NCI-H146 treated with DMSO at 0.1 percent for 48 hours (cell line): Measurements from ENCODE around the gene SRBD1.
A peak's percentile ranks its signal among the peaks of the same experiment; 100 is the strongest.

Experiments used
- DNase-seq: peaks from one replicate; lab custom pipeline; 2025; ENCODE audit not compliant: unreplicated experiment; lab: John Stamatoyannopoulos, UW

Gene SRBD1

DNA sequence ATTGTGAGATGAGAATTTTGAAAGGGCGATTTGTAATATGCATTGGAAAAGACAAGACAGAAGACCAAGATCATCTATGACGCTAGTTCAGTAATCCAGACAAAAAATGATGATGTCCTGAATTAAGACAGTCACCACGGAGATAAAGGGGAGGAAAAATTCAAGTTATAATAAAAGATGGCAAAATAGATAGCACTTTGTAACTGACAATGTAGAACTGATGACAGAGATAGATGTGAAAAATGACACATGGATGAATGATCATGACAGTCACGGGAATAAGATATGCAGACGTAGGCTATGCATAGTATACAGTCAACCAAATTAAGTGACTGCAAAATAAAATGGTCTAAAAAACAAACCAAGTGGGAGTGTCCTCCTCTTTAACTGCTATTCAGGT, 59.2 kb downstream of the SRBD1 start:
- DNase-seq: no peak

GRCh38 chr2:45545943-45546342, 65.1 kb downstream of the SRBD1 start:
- no peak for DNase-seq

- no peak for DNase-seq
These were observed 67.8 kb downstream of the SRBD1 start for GRCh38 chr2:45543257-45543656.

GRCh38 chr2:45542013-45542412, 69.1 kb downstream of the SRBD1 start:
- DNase-seq: no peak

DNA sequence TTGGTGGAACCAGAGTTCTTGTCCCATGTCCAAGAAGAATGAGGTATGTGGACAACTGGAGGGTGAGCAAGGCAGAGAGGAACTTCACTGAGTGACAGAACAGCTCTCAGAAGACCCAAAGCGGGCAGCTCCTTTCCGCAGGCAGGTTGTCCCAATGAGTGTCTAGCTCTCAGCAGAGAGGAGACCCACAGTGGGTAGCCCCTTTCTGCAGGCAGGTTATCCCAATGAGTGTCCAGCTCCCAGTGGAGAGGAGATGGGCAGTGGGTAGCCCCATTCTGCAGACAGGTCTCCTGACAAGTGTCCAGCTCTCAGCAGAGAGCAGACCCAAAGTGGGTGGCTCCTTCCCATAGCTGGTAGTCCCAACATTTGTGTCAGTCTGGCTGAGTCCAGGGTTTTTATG, 69.6 kb downstream of the SRBD1 start:
- no peak for DNase-seq

DNA sequence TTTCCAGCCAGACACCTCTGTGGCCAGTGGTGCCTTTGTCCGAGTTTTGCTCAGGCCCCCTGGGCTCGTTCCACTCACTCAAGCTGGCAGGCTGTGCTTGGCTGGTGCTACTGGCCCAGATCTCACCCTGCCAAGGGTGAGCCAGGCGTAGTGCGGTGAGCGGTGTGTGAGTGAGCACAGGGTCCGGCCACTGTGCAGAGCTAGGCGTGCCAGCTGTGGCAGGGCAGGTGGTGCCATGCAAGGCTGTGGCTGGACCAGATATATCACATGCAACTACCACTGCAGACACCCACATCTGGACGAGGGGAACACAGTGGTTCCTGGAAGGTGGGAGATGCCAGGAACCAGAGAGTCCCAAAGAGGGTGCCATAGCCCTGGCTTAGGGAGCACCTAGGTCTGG, 70.1 kb downstream of the SRBD1 start:
- DNase-seq: no peak

DNA sequence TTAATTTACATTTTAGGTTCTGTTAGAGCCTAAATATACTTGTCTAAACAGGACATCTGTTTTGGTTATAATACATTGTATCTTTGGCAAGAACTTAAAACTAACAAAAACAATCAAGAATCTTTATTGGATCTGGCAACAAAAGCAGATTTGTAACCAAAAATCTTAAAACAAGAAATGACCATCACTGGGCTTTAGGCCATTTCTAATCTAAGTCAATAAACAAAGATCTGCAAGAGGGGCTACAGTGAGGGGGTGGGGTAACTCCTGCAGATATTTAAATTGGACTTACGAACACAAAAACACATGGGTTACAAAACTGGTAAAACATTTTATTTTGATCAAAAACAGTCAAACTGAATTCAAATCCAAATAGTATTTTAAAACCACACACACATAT, 77.3 kb downstream of the SRBD1 start:
- DNase-seq: no peak

- no peak for DNase-seq
These were observed 78.9 kb downstream of the SRBD1 start for GRCh38 chr2:45532181-45532580.

DNA sequence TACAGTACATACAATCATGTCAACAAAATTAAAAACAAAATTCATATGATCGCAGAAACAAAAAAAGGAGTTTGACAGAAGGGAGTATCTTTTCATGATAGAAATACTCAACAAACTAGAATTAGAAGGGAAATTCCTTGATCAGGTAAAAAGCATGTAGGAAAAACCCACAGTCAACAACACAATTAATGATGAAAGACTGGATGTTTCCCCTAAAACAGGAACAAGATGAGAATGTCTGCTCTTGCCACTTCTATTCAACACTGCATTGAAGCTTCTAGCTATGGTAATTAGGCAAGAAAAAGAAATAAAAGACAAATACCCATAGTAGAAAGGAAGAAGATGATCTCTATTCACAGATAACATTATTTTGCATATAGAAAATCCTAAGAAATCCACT, 87.1 kb downstream of the SRBD1 start:
- DNase-seq: no peak

GRCh38 chr2:45518546-45518945, 92.5 kb downstream of the SRBD1 start:
- DNase-seq: no peak

DNA sequence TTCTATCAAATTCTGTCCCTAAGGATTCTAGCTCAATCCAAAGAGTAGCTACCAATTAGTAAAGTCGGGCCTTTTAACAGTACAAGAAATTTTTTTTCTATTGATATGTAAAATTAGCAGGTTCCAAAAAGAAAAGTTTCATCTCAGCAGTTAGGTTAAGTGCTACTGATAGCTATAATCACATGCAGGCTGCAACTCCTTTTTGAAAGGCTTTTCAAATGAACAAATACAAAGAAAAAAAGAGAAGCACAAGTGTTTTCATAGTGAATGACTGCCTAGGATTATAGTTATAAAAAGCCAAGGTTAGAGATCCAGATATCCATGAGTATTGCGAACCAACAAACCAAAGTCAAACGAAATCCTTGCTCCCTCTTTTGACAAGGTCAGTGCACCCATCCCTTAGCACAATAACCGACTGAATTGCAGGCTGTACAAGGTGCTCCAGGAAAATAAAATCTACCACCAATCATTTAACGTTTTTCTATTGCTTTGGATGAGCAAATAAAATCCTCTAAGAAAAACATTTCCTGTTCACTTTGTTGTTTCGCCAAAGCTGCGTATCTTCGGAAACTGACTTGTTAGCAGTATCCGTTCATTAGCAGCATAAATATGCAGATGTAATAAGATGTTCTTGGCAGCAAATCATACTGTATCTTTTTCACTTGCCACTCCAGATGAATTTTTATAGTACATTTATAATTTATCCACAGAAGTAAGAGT, 100.2 kb downstream of the SRBD1 start:
- DNase-seq: no peak

DNA sequence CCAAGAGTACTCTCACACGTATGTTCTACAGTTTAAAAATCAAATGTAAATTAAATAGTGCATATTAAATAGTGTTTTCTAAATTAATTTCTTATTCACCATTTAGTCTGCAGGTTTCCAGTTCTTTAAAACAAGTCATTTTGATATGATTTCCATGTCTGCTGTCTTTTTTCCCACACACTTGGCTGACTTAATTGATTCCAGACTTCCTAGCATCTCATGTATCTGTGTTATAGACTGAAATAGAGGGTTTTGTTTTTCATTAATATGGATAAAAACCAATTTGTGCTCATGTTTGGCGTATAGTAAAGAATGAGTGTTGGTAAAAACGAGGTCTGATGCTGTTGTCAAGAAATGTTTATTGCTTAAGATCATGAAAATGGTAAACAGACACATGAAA, 104.3 kb downstream of the SRBD1 start:
- DNase-seq: no peak

DNA sequence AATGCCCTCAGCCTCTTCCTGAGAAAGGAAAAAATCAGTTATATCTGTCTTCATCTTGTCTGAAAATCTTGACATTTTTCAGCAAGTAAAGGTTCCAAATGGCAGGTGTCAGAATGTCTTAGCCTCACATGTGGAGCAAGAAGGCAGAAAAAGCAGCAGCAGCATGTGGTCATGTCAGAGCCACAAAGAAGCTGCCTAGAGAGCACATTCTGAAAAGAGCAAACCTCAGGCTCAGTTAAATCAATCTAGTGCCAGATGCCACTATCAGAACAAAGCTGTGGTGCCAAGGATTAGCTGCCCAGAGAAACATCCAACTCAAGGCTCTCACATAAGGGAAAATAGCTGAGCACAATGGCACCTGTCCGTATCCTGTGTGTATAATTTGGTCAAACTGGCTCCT, 105.9 kb downstream of the SRBD1 start:
- no peak for DNase-seq

- no peak for DNase-seq
These were observed 112.2 kb downstream of the SRBD1 start for GRCh38 chr2:45498661-45499550.

- DNase-seq: no peak
These were observed 113.7 kb downstream of the SRBD1 start for GRCh38 chr2:45497355-45497754.

GRCh38 chr2:45496869-45497268, 114.2 kb downstream of the SRBD1 start:
- DNase-seq: no peak

GRCh38 chr2:45494978-45495293, 116.1 kb downstream of the SRBD1 start:
- no peak for DNase-seq

- DNase-seq: peak; percentile 44
These were observed 116.6 kb downstream of the SRBD1 start for GRCh38 chr2:45494275-45494977.

DNA sequence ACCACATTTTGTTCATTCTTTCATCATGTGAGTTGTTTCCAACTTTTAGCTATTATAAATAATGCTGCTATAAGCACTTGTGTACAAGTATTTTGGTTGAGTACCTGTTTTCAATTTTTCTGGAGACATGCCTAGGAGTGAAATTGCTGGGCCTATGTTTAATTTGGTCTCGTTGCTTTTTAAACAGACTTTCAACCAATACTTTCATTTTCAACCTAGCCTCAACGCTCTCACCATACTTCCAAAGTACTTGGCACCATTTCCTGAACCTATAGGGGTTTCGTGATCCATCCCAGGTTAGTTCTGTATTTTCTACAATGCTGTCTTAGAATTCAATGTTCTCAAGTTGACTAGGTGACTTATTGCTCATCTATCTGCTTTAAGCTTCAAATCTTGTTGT, 126.1 kb downstream of the SRBD1 start:
- DNase-seq: no peak

DNA sequence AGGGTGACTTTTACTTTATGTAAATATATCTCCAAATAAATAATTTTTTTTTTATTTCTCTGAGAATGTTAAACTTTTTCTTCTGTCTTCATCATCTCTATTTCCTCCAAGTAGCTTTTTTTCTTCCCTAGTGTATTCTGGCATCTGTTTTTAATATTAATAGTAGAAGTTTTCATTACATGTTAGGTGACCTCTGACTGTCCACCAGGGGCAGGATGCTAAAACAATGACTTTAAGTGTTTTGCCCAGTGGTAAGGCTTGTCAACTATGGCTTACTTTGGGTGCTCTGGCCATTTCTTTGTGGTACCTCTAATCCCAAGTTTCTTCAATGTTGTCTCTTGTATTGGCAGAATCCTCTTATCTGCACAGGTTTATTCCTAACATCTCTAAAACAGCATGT, 127.1 kb downstream of the SRBD1 start:
- no peak for DNase-seq

DNA sequence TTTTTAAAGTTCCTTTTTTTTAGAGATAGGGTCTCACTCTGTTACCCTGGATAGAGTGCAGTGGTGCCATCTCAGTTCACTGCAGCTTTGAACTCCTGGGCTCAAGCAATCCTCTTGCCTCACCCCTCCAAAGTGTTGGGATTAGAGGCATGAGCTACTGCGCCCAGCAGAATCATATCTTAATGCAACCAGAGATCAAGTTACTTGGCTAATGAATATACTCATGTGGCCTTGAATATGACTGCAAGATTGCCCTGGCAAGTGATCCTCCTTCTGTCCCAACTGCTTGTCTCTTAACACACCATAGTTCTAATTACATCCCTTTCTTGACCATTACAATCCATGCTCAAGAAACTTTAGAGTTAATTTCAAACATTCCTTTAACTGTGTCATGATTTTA, 133.5 kb downstream of the SRBD1 start:
- DNase-seq: no peak

- DNase-seq: no peak
These were observed 140.5 kb downstream of the SRBD1 start for GRCh38 chr2:45470531-45470930.
